HepG2 (cell line): ENCODE data around the gene FHIT.

Experiments
- BRCA1 ChIP-seq: sonication (generic); formaldehyde crosslinking; IDR thresholded peaks from 2 replicates; pipeline ENCODE4 v1.4.0; 2020; ENCODE audit warnings: missing genetic modification reagents
- GPBP1L1 ChIP-seq: sonication (generic); formaldehyde crosslinking; IDR thresholded peaks from 2 replicates; pipeline ENCODE4 v1.5.0; 2020; ENCODE audit warnings: mild to moderate bottlenecking, missing genetic modification reagents
- GZF1 ChIP-seq: sonication (generic); formaldehyde crosslinking; IDR thresholded peaks from 2 replicates; pipeline ENCODE4 v1.5.1; 2020; ENCODE audit warnings: mild to moderate bottlenecking, missing genetic modification reagents
- HDAC6 ChIP-seq: fragments of 200-600 bp; sonication (generic); IDR thresholded peaks from 2 replicates; pipeline ENCODE4 v1.7.0; 2017; ENCODE audit warnings: mild to moderate bottlenecking, antibody characterized with exemption, low read length, low read depth
- KLF16 ChIP-seq, 2 experiments: sonication (generic) in 1 of 2; formaldehyde crosslinking in 1 of 2; IDR thresholded peaks; 2 replicates each; pipeline versions ENCODE4 v1.6.1 to v1.8.0; 2016 to 2023; ENCODE audit warnings: missing genetic modification reagents in 2 of 2, missing compliant biosample characterization in 1 of 2
- NRL ChIP-seq: sonication (generic); formaldehyde crosslinking; IDR thresholded peaks from 2 replicates; pipeline ENCODE4 v1.5.0; 2020; ENCODE audit warnings: missing genetic modification reagents, mild to moderate bottlenecking, moderate library complexity, borderline replicate concordance
- REST ChIP-seq, 2 experiments: IDR thresholded peaks; 2 replicates each; pipeline ENCODE4 v1.6.1; 2011 to 2012; ENCODE audit warnings: low read length in 2 of 2, borderline replicate concordance in 1 of 2, low read depth in 1 of 2, mild to moderate bottlenecking in 1 of 2, moderate library complexity in 1 of 2
- ZNF292 ChIP-seq: sonication (generic); formaldehyde crosslinking; IDR thresholded peaks from 2 replicates; pipeline ENCODE4 v1.8.1; 2022; ENCODE audit warnings: mild to moderate bottlenecking, low read depth, missing genetic modification reagents, borderline replicate concordance
- TF ChIP-seq, protein P1 (sequence below): sonication (generic); formaldehyde crosslinking; IDR thresholded peaks from 2 replicates; pipeline ENCODE4 v1.4.0; 2020; ENCODE audit warnings: missing genetic modification reagents

GRCh38 chr3:60856257-60857046 lies 394.8 kb downstream of the FHIT start:
- no peak for TF ChIP-seq BRCA1
- TF ChIP-seq GZF1 (CRISPR knock-in tag), result no peak
- no peak for TF ChIP-seq REST (IDR thresholded peaks at IDR 0.05; ENCODE audit: borderline replicate concordance in 1 of 2, low read depth in 1 of 2, low read length in 2 of 2)
- TF ChIP-seq NRL, result no peak
- no peak for TF ChIP-seq ZNF292 (CRISPR knock-in tag)
- TF ChIP-seq GPBP1L1 (CRISPR knock-in tag), result no peak
- TF ChIP-seq KLF16 (CRISPR knock-in tag; IDR thresholded peaks at IDR 0.05), result no peak
- TF ChIP-seq HDAC6, result no peak
- TF ChIP-seq, protein P1, sequence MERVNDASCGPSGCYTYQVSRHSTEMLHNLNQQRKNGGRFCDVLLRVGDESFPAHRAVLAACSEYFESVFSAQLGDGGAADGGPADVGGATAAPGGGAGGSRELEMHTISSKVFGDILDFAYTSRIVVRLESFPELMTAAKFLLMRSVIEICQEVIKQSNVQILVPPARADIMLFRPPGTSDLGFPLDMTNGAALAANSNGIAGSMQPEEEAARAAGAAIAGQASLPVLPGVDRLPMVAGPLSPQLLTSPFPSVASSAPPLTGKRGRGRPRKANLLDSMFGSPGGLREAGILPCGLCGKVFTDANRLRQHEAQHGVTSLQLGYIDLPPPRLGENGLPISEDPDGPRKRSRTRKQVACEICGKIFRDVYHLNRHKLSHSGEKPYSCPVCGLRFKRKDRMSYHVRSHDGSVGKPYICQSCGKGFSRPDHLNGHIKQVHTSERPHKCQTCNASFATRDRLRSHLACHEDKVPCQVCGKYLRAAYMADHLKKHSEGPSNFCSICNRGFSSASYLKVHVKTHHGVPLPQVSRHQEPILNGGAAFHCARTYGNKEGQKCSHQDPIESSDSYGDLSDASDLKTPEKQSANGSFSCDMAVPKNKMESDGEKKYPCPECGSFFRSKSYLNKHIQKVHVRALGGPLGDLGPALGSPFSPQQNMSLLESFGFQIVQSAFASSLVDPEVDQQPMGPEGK, result no peak
